AG08396 (cell line): ENCODE results near the gene NEK2.
A peak's percentile ranks its signal among the peaks of the same experiment; 100 is the strongest.
"Not testable (repeated sequence)": the region's sequence is repeated elsewhere in the genome, so short reads cannot be mapped to it uniquely, and the experiment has no call there.

Experiments
- DNase-seq: peaks from one replicate; pipeline ENCODE4 v3.0.0; 2012; ENCODE audit warnings: low spot score, mixed read lengths

The NEK2 gene

DNA sequence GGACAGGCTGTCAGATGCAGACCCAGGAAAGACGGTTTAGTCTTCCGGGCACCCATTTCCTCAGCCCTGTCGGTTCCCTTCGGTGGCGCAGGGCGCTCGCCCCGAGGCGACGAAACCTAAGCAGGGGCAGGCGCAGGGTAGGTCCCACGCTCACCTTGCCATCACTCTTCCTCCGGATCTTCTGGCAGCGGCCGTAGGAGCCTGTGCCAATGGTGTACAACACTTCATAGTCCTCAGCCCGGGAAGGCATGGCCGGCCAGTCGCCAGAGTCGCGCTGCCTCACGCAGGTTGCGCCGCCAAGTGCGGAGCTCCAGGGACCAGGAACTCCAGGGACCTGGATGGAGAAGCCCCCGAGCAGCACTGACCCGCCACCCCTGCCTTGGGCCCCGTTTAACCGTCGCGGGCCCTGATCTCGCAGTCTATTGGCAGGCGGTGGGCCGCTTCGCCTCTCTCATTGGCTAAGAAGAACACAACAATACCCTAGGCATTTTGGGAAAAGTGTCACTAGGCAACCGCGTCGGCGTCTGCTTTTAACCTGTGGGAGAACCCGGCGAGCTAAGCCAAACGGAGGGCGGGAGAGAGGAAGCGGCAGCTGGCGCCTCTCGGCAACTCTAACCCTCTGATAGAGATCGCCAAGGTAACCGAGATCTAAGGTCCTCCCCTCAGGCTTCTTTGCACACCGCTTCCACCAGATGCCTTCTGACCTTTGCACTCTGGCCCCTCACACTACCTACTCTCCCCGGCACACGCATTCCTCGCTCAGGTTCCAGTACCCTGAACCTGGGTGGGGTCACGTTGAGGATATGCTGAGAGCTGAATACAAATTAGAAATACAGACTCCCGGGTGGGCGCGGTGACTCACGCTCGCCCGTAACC is at the start of gene NEK2:
Gene NEK2, minus strand, starts transcription at position 392 of the 876 bp plus-strand sequence. Its CDS starts 142 bp downstream, at position 250.
- peak; percentile 93 for DNase-seq

DNA sequence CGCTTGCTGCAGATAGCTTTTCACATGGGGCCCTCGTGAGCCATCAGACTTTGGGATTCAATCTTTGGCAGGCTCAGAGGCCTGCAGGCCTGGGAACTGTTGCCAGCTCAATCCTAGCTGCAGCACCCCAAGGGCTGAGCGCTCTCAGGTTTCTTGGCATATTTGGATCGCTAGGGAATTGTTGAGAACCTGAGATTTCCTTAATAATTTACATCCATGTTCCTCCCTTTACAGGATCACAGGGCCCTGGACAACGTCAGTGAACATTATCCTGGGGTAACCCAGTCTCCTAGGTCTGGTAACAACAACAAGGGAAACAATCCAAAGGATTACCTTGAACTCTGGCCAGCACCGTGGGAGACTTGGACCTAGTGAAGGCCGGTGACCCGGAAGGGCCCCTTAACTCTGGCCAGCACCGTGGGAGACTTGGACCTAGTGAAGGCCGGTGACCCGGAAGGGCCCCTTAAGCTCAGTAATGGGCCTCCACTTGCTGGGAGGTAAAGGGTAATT is 49.3 kb upstream of the NEK2 start:
- DNase-seq, result no peak

- DNase-seq, result no peak
Observed at GRCh38 chr1:211723273-211723672, 47.9 kb upstream of the NEK2 start.

- DNase-seq, result no peak
Observed at GRCh38 chr1:211722277-211723175, 47.1 kb upstream of the NEK2 start.

GRCh38 chr1:211716555-211716954 is 41.1 kb upstream of the NEK2 start:
- not testable (repeated sequence) for DNase-seq

- no peak for DNase-seq
Observed at GRCh38 chr1:211715971-211716370, 40.5 kb upstream of the NEK2 start.

- DNase-seq, result no peak
Observed at GRCh38 chr1:211714154-211714553, 38.7 kb upstream of the NEK2 start.

DNA sequence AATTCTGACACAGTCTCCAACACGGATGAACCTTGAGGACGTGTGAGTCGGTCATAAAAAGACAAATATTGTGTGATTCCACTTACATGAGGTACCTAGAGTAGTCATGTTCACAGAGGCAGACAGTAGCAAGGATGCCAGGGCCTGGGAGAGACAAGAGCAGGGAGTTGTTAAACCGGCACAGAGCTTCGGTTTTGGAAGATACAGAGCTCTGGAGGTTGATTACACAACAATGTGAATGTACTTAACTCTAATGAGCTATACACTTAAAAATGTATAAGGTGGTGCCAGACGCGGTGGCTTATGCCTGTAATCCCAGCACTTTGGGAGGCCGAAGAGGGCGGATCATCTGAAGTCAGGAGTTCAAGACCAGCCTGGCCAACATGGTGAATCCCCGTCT is 37.8 kb upstream of the NEK2 start:
- no peak for DNase-seq

- no peak for DNase-seq
Observed at GRCh38 chr1:211711315-211711705, 35.9 kb upstream of the NEK2 start.

- no peak for DNase-seq
Observed at GRCh38 chr1:211710566-211711314, 35.3 kb upstream of the NEK2 start.

- no peak for DNase-seq
Observed at GRCh38 chr1:211708926-211709325, 33.5 kb upstream of the NEK2 start.

GRCh38 chr1:211708006-211708405 is 32.6 kb upstream of the NEK2 start:
- DNase-seq, result no peak

DNA sequence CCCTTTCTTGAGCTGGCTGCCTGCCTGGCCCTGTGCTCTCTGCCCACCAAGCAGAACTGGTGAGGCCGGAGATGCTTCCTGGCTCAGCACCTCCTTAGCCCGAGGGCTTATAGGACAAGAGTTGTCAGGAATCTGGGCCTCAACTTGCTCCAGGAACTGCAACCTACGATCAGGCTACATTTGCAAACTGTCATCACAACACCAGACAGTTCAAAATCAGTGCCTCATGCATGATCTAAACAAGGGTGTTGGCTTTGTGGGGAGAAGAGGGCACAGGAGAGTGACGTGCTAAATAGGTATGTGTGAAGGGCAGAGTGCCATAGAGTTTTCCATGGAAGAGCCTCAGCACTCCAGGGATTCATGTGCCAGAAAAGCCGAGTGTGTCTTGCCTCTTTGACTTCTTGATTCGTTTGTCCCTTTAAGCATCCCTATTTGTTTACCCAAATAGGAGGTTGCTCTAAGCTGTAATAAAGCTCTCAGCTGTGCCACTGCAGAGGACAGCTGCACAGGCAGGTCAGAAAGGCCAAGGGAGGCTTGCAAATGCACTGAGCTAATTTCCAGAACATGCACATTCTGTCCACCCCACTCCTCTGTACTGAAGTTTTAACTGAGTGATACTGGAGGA is 30.2 kb upstream of the NEK2 start:
- no peak for DNase-seq

- no peak for DNase-seq
Observed at GRCh38 chr1:211704543-211704942, 29.1 kb upstream of the NEK2 start.

DNA sequence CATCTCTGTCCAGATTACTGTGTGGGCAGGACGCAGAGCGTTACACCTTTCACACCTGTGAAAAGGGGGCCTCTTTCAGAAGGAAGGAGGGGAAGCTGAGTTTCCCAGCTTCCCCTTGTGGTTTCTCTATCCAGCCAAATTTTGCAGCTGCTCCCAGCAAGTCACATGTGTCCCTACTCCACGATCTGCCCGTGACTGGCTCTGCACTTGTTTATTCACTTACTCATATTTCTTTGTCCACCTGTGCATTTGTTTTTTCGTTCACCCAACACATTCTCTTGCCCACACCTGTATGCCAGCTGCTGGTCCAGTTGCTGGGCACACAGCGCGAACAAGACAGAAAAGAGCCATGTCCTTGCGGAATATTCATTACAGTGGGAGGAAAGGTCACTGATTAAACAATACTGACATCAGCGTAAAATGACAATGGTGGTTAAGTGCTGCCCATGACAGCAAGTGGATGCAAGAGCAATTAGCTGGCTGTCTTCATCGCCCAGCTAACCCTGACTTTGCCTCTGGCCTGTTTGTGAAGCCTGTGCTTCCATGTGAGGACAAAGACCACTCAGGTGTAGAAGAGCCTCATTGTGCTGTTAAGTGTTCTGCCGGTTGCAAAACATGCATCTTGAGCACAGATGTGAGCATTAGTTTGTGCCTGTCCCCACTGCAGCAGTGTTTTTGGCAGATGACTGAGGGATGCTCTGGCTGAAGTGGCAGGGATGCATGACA is 28.6 kb upstream of the NEK2 start:
- no peak for DNase-seq

GRCh38 chr1:211701733-211702132 is 26.3 kb upstream of the NEK2 start:
- no peak for DNase-seq

DNA sequence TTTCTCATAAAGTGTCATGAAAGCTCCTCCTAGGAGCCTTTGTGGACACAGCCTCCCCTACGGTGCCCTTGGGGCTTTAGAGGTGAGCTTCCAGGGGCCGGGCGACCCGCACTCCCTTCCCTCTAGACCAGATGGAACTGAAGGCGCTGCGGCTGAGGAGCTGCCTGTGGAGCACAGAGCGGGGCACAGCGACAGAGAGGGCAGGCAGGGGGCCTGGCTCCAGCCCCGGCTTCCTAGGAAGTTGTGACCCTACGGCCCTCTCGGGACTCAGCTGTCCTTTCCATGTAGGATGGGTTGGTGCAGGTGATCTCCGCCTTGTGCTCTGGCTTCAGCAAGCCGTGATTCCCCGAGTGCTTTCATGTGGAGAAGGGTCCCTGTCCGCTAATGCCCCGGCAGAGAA is 23.6 kb upstream of the NEK2 start:
- DNase-seq, result no peak

DNA sequence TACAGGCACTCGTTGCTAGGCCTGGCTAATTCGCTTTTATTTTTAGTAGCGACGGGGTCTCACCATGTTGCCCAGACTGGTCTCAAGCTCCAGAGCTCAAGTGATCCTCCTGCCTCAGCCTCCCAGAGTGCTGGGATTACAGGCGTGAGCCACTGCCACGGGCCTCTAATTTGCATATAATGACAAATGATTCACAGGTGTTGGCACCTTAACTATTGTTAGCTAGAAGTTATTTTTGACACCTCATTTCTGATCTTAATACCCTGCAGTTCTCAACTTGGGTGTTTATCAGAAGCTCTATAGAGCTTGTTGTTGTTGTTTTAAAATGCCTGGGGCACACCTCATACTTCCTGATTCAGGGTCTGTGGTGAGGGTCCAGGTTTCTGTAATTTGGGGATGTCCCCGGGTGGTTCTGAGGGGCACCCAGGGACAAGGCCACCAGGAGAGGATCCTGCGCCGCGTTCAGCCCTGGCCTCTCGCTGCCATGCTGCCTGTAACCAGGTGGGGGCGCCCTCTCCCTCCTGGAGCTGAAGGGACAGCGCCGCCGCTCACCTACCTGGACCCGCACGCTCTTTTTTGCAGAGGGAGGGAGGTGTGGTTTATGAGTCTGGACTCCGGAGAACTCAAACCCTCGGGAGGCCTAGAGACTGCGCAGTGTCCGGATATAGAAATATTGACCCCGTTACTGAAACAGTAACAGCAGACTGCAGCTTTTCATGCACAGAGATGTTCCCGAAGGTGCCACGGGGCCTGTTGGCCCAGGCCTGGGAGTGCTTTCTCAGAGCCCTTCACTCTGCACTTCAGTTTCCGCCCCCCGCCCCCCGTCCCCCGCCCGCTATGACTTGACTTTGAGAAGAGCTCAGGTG is 23.0 kb upstream of the NEK2 start:
- DNase-seq, result peak; percentile 77

- no peak for DNase-seq
Observed at GRCh38 chr1:211697356-211697755, 21.9 kb upstream of the NEK2 start.
